Activated CD4-positive, alpha-beta memory T cell treated with anti-CD3 and anti-CD28 coated beads, Interleukin-2, amount 10 ng/mL, durations not matched to agents 7 days and 5 days (primary cell): Measurements from ENCODE around the gene EHD2. TPM values are rescaled to one million over a fixed set of nuclear protein-coding genes. Genes with fewer than 3 reads are reported as not detected.
A peak's percentile ranks its signal among the peaks of the same experiment; 100 is the strongest.
"Not testable (repeated sequence)": the region's sequence is repeated elsewhere in the genome, so short reads cannot be mapped to it uniquely, and the experiment has no call there.

Source experiments
- CTCF ChIA-PET: fragments of 350-600 bp; sonication (Branson Sonifier 250); formaldehyde crosslinking; loops from one replicate; lab custom pipeline; 2021; ENCODE audit warnings: antibody characterized with exemption, inconsistent platforms; lab: Charles Lee
- POLR2A ChIA-PET: fragments of 350-600 bp; sonication (Branson Sonifier 250); formaldehyde crosslinking; loops from one replicate; lab custom pipeline; 2021; ENCODE audit warnings: antibody characterized with exemption; lab: Charles Lee
- DNase-seq: peaks from one replicate; pipeline ENCODE4 v3.0.0-alpha.2; 2020
- H3K27ac Mint-ChIP-seq: one replicate; pipeline ENCODE4 v1.8.0; 2021; ENCODE audit warnings: mild to moderate bottlenecking, mixed read lengths
- H3K27me3 Mint-ChIP-seq: one replicate; pipeline ENCODE4 v1.8.0; 2021; ENCODE audit warnings: mixed read lengths
- H3K36me3 Mint-ChIP-seq: one replicate; pipeline ENCODE4 v1.8.0; 2021; ENCODE audit warnings: low read depth, mixed read lengths
- H3K4me1 Mint-ChIP-seq: one replicate; pipeline ENCODE4 v1.8.0; 2021; ENCODE audit warnings: mixed read lengths
- H3K4me3 Mint-ChIP-seq: one replicate; pipeline ENCODE4 v1.8.0; 2021; ENCODE audit warnings: mild to moderate bottlenecking, mixed read lengths
- H3K9me3 Mint-ChIP-seq: one replicate; pipeline ENCODE4 v1.8.0; 2021; ENCODE audit warnings: mixed read lengths
- total RNA-seq, 2 experiments: library from RNA; stranded (reverse); gene quantifications; one replicate each; pipeline ENCODE4 v1.2.3, GENCODE V29; 2021

Gene EHD2
- total RNA-seq, 2 experiments from 2014 or later, result not detected

DNA sequence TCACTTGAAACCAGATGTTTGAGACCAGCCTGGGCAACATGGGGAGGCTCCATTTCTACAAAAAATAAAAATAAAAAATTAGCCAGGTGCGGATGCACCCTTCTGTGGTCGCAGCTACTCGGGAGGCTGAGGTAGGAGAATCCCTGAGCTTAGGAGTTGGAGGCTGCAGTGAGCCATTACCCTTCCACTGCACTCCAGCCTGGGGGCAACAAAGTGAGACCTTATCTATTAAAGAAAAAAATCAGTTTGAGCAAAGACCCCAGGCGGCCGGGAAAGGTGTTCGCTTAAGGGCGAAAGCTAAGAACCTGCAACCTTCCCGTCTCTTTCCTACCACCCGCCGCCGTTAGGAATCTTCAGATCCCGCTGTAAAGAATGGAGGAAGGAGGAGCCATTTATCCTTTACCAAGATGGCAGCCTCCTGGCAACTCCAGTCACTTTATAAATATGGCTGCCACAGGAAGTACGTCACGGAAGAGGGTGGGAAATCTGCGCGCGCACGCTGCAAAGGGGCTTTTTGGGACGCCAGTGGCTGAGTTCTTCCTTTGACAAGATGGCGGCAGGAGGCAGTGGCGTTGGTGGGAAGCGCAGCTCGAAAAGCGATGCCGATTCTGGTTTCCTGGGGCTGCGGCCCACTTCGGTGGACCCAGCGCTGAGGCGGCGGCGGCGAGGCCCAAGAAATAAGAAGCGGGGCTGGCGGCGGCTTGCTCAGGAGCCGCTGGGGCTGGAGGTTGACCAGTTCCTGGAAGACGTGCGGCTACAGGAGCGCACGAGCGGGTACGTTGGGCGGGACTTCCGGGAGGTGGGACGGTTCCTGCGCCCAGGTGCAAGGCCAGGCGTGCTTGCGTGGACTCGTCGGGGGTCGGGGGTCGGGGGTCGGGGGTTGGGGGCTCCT lies 32.0 kb downstream of the EHD2 start, which contains the start of gene NOP53:
Gene NOP53, plus strand, starts transcription at position 537 of the 892 bp plus-strand sequence. Its CDS starts 14 bp downstream, at position 551.
- Mint-ChIP-seq H3K4me3 (peak within 1 kb of the TSS; percentile 84), H3K9me3 (no peaks in the 10 kb centered on the region), H3K27me3 (no peaks in the 10 kb centered on the region), H3K36me3 (peaks cover 22% of the 10 kb centered on the region), H3K27ac (peak within 1 kb of the TSS; percentile 94), H3K4me1 (peaks cover 53% of the 10 kb centered on the region)
- ChIA-PET POLR2A (interaction anchor here (0.6 to 1.7 kb wide), 8 partner anchors 10 to 311 kb away, joined by 3 to 6 read pairs (median 3); partner anchors contain the start of genes EHD2 and KPTN), CTCF (interaction anchor here (0.8 to 3.6 kb wide), 5 partner anchors 22 to 317 kb away, joined by 3 to 28 read pairs (median 5); partner anchors contain the start of genes EHD2 and KPTN)
- DNase-seq, result peak; percentile 97

DNA sequence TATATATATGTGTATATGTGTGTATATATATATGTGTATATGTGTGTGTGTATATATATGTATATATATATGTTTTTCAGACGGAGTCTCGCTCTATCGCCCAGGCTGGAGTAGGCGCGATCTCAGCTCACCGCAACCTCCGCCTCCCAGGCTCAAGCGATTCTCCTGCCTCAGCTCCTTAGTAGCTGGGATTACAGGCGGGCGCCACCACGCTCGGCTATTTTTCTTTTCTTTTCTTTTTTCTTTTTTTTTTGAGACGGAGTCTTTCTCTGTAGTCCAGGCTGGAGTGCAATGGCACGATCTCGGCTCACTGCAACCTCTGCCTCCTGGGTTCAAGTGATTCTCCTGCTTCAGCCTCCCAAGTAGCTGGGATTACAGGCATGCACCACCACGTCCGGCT lies 32.9 kb downstream of the EHD2 start:
- DNase-seq, H3K27me3 Mint-ChIP-seq, H3K9me3 Mint-ChIP-seq: not testable (repeated sequence)
- ChIA-PET POLR2A (interaction anchor here (1.4 to 1.7 kb wide), 3 partner anchors 10 to 33 kb away, joined by 3 to 6 read pairs (median 5); partner anchors contain the start of gene EHD2), CTCF (interaction anchor here (0.8 to 3.6 kb wide), 4 partner anchors 21 to 262 kb away, joined by 3 to 28 read pairs (median 8); partner anchors contain the start of genes EHD2 and KPTN)
- H3K36me3 Mint-ChIP-seq, result peaks cover 27% of the 10 kb centered on the region
- H3K4me3 Mint-ChIP-seq, result peak overlapping the region; percentile 84
- H3K27ac Mint-ChIP-seq, result peak overlapping the region; percentile 94
- H3K4me1 Mint-ChIP-seq, result peaks cover 55% of the 10 kb centered on the region

DNA sequence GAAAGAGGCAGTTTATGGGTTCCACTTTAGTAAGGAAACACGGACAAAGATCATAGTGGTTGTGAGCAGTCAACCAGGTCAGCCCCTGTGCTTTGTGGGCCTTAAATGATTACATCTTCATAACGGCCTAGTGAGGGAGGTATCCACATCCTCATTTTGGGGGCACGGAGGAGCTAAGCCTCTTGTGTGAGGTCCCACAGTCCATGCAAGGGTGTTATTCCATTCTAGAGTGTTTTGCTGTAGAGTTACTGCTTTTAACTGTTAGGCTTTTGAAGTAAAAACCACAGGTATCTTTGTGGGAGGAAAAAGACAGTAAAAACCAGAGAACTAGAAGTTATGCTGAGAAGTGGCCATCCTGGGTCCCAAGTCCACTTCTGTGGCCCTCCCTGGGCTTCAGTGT lies 36.1 kb downstream of the EHD2 start:
- CTCF ChIA-PET, result no interaction called here
- no peak for DNase-seq
- peaks cover 55% of the 10 kb centered on the region for H3K36me3 Mint-ChIP-seq
- H3K4me3 Mint-ChIP-seq, result no peak overlapping the region
- H3K27ac Mint-ChIP-seq, result peak overlapping the region; percentile 21
- POLR2A ChIA-PET, result no interaction called here
- no peaks in the 10 kb centered on the region for H3K9me3 Mint-ChIP-seq
- no peaks in the 10 kb centered on the region for H3K27me3 Mint-ChIP-seq
- H3K4me1 Mint-ChIP-seq, result peaks cover 35% of the 10 kb centered on the region

DNA sequence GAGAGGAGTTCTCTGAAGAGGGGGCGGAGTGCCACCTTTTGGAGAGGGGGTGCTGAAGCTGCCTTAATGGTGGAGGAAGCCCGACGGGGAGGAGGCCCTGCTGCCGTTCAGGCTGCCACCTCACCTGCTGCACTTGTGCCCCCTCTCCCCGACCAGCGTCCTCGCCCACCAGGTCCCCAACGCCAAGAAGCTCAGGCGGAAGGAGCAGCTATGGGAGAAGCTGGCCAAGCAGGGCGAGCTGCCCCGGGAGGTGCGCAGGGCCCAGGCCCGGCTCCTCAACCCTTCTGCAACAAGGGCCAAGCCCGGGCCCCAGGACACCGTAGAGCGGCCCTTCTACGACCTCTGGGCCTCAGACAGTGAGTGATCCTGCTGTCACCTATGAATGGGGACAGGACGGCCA lies 37.5 kb downstream of the EHD2 start:
- CTCF ChIA-PET, result no interaction called here
- POLR2A ChIA-PET, result no interaction called here
- no peak for DNase-seq
- Mint-ChIP-seq H3K27me3 (no peaks in the 10 kb centered on the region), H3K27ac (no peak overlapping the region), H3K36me3 (peaks cover 55% of the 10 kb centered on the region), H3K4me3 (no peak overlapping the region), H3K4me1 (peaks cover 25% of the 10 kb centered on the region), H3K9me3 (no peaks in the 10 kb centered on the region)

DNA sequence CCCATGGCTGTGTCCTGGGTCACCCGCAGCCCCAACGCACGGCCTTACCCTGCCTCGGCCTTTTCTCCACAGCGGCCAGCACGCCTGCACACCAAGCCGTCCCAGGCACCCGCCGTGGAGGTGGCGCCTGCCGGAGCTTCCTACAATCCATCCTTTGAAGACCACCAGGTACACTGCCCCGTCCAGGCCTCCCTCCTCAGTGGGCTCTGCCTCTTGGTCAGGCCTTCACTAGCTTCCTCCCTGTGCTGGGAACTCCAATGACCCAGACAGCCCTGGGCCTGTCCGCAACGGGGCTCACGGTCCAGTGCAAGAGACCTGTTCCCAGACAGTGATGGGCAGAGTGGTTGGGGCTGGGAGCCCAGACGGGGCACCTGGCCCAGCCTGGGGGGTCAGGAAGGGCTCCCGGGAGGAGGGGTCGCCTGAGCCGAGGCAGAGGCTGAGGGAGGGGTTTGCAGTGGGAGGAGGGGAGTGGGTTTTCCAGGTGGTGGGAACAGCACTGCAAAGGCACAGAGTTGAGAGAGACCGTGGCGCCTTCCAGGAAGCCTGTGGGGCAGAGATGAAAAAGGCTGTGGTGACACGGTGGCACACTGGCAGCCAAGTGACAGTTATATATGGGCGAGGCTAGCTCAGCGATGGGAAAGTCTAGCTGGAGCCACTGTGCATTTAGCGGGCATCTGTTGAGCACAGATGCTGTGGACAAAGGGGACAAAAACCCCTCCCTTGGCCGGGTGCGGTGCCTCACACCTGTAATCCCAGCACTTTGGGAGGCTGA lies 39.4 kb downstream of the EHD2 start:
- Mint-ChIP-seq H3K9me3 (no peaks in the 10 kb centered on the region), H3K36me3 (peaks cover 66% of the 10 kb centered on the region), H3K4me3 (no peak overlapping the region), H3K27me3 (no peaks in the 10 kb centered on the region), H3K27ac (no peak overlapping the region), H3K4me1 (peaks cover 18% of the 10 kb centered on the region)
- ChIA-PET CTCF (interaction anchor here (0.6 to 0.9 kb wide), 2 partner anchors 15 to 39 kb away, joined by 5 to 6 read pairs; partner anchors contain the start of gene EHD2), POLR2A (no interaction called here)
- no peak for DNase-seq

DNA sequence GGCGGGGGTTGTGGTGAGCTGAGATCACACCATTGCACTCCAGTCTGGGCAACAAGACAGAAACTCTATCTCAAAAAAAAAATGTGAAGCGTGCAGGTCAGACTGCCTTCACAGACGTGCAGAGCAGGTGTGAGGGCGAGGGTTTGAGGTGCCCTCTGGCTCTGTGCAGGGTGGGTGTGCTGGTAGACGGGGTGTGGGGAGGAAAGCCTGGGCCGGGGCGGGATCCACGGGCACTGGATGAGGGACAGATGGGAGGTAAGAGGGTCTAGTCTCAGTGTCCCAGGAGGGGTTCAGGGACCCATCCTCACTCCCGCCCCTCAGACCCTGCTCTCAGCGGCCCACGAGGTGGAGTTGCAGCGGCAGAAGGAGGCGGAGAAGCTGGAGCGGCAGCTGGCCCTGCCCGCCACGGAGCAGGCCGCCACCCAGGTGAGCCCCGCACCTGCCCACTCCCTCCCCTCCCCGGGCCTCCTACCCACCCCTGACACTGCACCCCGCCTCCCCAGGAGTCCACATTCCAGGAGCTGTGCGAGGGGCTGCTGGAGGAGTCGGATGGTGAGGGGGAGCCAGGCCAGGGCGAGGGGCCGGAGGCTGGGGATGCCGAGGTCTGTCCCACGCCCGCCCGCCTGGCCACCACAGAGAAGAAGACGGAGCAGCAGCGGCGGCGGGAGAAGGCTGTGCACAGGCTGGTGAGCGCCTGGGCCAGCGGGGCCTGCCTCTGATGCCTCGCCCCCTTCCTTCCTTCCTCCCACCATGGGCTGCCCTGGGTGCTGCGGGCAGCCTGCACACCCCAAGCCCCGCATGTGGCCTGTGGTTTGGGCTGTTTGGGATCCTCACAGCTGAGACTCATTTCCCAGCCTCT lies 41.2 kb downstream of the EHD2 start:
- no peak overlapping the region for H3K27ac Mint-ChIP-seq
- no peak overlapping the region for H3K4me3 Mint-ChIP-seq
- no peaks in the 10 kb centered on the region for H3K9me3 Mint-ChIP-seq
- no peak for DNase-seq
- POLR2A ChIA-PET, result interaction anchor here (2.4 kb wide), 1 partner anchor 9 kb away, joined by 6 read pairs; the partner anchor contains the start of gene NOP53
- H3K4me1 Mint-ChIP-seq, result peaks cover 6% of the 10 kb centered on the region
- CTCF ChIA-PET, result no interaction called here
- peaks cover 67% of the 10 kb centered on the region for H3K36me3 Mint-ChIP-seq
- no peaks in the 10 kb centered on the region for H3K27me3 Mint-ChIP-seq

DNA sequence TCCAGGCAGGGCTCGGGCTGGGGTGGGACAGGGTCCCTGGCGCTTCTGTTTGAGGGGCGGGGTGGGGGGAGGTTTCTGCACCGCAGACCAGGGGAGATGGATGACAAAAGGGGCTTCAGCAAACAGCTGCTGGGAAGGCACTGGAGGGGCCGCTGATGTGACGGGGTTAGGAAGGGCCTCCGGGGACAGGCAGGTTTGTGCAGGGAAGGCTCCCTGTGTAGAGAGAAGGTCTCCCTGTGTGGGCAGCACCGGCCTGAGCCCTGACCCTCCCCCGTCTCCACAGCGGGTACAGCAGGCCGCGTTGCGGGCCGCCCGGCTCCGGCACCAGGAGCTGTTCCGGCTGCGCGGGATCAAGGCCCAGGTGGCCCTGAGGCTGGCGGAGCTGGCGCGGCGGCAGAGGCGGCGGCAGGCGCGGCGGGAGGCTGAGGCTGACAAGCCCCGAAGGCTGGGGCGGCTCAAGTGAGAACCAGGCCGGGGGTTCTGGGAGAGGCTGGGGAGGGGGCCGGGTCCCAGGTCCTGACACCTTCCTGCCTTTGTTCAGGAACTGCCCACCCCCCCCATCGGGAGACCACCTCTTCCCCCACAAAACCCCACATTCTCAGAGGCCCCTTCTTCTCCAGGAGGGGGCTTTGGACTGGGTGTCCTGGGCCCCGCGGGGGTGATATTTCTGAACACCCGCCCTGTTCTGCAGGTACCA lies 42.0 kb downstream of the EHD2 start:
- no peak overlapping the region for H3K4me3 Mint-ChIP-seq
- peaks cover 4% of the 10 kb centered on the region for H3K4me1 Mint-ChIP-seq
- ChIA-PET POLR2A (interaction anchor here (2.4 kb wide), 1 partner anchor 10 kb away, joined by 6 read pairs; the partner anchor contains the start of gene NOP53), CTCF (no interaction called here)
- no peaks in the 10 kb centered on the region for H3K9me3 Mint-ChIP-seq
- peaks cover 66% of the 10 kb centered on the region for H3K36me3 Mint-ChIP-seq
- no peaks in the 10 kb centered on the region for H3K27me3 Mint-ChIP-seq
- no peak for DNase-seq
- H3K27ac Mint-ChIP-seq, result no peak overlapping the region

DNA sequence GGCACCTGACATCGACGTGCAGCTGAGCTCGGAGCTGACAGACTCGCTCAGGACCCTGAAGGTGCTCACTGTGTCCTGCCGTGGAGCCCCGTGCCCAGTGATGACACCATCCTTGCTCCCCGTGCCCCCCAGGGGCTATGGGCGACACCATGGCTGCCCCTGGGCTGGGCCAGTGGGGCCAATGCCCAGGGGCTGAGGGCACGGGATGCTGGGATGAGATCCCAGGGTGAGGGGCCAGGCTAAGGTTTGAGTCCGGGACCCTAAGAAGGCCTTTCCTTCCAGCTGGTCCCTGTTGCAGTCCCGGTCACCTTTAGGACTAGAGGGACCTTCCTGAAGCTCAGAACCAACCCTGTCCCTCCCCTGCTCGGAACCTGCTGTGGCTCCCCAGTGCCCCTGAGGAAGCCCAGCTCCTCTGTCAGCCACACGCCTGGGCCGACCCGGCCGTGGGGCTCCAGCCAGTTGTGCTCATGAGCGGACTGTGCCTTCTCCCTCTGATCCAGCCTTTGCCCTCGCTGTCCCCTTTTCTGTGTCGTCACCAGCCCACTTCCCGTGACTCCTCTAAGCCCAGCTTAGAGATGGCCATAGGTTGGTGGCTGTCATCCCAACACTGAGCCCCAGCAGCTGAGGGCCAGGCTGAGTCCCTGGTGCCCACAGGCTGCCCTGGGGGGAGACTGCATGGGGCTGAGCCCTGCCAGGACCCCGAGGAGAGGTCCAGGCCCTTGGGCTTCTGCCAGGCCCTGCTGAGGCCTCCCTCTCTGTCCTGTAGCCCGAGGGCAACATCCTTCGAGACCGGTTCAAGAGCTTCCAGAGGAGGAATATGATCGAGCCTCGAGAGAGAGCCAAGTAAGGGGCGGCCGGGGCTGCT lies 42.8 kb downstream of the EHD2 start:
- Mint-ChIP-seq H3K4me3 (no peak overlapping the region), H3K27ac (no peak overlapping the region), H3K36me3 (peaks cover 62% of the 10 kb centered on the region), H3K9me3 (no peaks in the 10 kb centered on the region), H3K27me3 (no peaks in the 10 kb centered on the region), H3K4me1 (peaks cover 2% of the 10 kb centered on the region)
- no peak for DNase-seq
- POLR2A ChIA-PET, result interaction anchor here (2.4 kb wide), 1 partner anchor 10 kb away, joined by 6 read pairs; the partner anchor contains the start of gene NOP53
- CTCF ChIA-PET, result no interaction called here

DNA sequence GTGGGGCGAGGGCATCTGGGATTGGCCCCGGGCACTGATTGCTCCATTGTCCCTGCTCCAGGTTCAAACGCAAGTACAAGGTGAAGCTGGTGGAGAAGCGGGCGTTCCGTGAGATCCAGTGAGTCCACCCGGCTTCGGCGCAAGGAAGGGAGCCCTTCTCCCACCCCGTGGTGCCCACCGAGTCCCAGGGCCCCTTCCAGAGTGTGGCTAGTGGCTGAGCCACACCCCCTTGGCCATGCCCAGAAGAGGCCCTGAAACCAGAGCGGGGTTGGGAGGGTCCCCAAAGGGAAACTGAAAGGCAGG lies 43.4 kb downstream of the EHD2 start:
- Mint-ChIP-seq H3K36me3 (peaks cover 56% of the 10 kb centered on the region), H3K27me3 (no peaks in the 10 kb centered on the region), H3K4me3 (no peak overlapping the region), H3K9me3 (no peaks in the 10 kb centered on the region), H3K27ac (no peak overlapping the region), H3K4me1 (peaks cover 2% of the 10 kb centered on the region)
- no peak for DNase-seq
- ChIA-PET POLR2A (interaction anchor here (2.4 kb wide), 1 partner anchor 11 kb away, joined by 6 read pairs; the partner anchor contains the start of gene NOP53), CTCF (interaction anchor here (0.8 kb wide), 1 partner anchor 9 kb away, joined by 3 read pairs; no protein-coding TSS in a partner anchor)

DNA sequence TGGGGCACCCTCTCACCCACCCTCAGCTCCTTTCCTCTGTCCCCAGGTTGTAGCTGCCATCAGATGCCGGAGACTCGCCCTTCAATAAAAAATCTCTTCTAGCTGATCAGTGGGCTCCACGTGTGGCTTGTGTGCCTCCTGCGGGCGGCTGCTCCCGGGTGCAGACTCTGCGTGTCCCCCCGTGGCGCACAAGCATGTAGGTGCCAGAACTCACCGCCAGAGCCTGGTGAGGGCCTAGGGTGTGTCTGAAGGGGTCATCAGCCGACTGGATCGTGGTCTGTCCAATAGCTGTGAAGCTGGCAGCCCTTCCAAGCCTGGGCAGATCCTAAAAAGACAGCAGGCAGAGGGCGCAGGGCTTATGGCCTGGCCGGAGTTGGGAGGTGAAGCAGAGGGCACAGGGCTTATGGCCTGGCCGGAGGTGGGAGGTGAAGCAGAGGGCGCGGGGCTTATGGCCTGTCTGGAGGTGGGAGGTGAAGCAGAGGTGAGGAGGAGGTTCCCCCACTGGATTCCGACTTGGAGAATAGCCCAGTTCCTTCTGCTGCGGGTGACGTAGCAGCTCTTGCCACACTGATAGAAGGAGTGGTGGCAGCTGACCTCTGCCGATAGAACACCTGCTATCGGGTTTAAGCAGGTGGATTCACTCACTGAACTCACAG lies 43.9 kb downstream of the EHD2 start:
- Mint-ChIP-seq H3K27ac (no peak overlapping the region), H3K36me3 (peaks cover 54% of the 10 kb centered on the region), H3K4me3 (no peak overlapping the region), H3K9me3 (no peaks in the 10 kb centered on the region), H3K27me3 (no peaks in the 10 kb centered on the region), H3K4me1 (peaks cover 2% of the 10 kb centered on the region)
- ChIA-PET CTCF (interaction anchor here (0.8 to 1.1 kb wide), 2 partner anchors 8 to 22 kb away, joined by 3 to 5 read pairs; no protein-coding TSS in a partner anchor), POLR2A (interaction anchor here (2.4 kb wide), 1 partner anchor 11 kb away, joined by 6 read pairs; the partner anchor contains the start of gene NOP53)
- no peak for DNase-seq
